Measurements from ENCODE around the gene NIPAL4.

The NIPAL4 gene

GRCh38 chr5:157460921-157461792, 1.1 kb downstream of the NIPAL4 start:
- no peak for DNase-seq (ENCODE audit: low read depth)
- TF ChIP-seq CTCF (conservative IDR thresholded peaks at IDR 0.05; ENCODE audit: control insufficient read depth, insufficient read depth, low read depth, low read length) = no peak
- no peak overlapping the region for H3K4me3 ChIP-seq (ENCODE audit: control insufficient read depth, low read depth, low read length)

GRCh38 chr5:157463081-157463480, 3.1 kb downstream of the NIPAL4 start:
- no peak overlapping the region for H3K4me3 ChIP-seq (ENCODE audit: control insufficient read depth, low read depth, low read length)
- TF ChIP-seq CTCF (conservative IDR thresholded peaks at IDR 0.05; ENCODE audit: control insufficient read depth, insufficient read depth, low read depth, low read length) = no peak
- DNase-seq (ENCODE audit: low read depth) = no peak

GRCh38 chr5:157463621-157464518, 3.9 kb downstream of the NIPAL4 start:
- no peak overlapping the region for H3K4me3 ChIP-seq (ENCODE audit: control insufficient read depth, low read depth, low read length)
- no peak for TF ChIP-seq CTCF (conservative IDR thresholded peaks at IDR 0.05; ENCODE audit: control insufficient read depth, insufficient read depth, low read depth, low read length)
- peak; percentile 90 for DNase-seq (ENCODE audit: low read depth)

- no peak for TF ChIP-seq CTCF (conservative IDR thresholded peaks at IDR 0.05; ENCODE audit: control insufficient read depth, insufficient read depth, low read depth, low read length)
- peak; percentile 95 for DNase-seq (ENCODE audit: low read depth)
- H3K4me3 ChIP-seq (ENCODE audit: control insufficient read depth, low read depth, low read length) = no peak overlapping the region
Measured at GRCh38 chr5:157464519-157465171, 4.6 kb downstream of the NIPAL4 start.

GRCh38 chr5:157468293-157468965, 8.4 kb downstream of the NIPAL4 start:
- DNase-seq (ENCODE audit: low read depth) = no peak
- no peak for TF ChIP-seq CTCF (conservative IDR thresholded peaks at IDR 0.05; ENCODE audit: control insufficient read depth, insufficient read depth, low read depth, low read length)
- H3K4me3 ChIP-seq (ENCODE audit: control insufficient read depth, low read depth, low read length) = no peak overlapping the region

GRCh38 chr5:157469073-157469472, 9.1 kb downstream of the NIPAL4 start:
- H3K4me3 ChIP-seq (ENCODE audit: control insufficient read depth, low read depth, low read length) = no peak overlapping the region
- no peak for DNase-seq (ENCODE audit: low read depth)
- no peak for TF ChIP-seq CTCF (conservative IDR thresholded peaks at IDR 0.05; ENCODE audit: control insufficient read depth, insufficient read depth, low read depth, low read length)

All from fibroblast of mammary gland (primary cell).